ENCODE data around the gene ECM1.

ECM1 gene

GRCh38 chr1:150558761-150559655, 51.1 kb downstream of the ECM1 start:
- no peak overlapping the region for H4K8ac ChIP-seq (ENCODE audit: low read depth, low read length)
- no peak overlapping the region for H2BK120ac ChIP-seq (ENCODE audit: low read depth, low read length)
- H2BK15ac ChIP-seq (replicated peaks; ENCODE audit: low read depth), result no peak overlapping the region
- no CpG with 5 or more reads among the region's 28 CpGs for WGBS (ENCODE audit: extremely low coverage, insufficient coverage, low lambda C conversion rate)
- no peak overlapping the region for H2AK5ac ChIP-seq (ENCODE audit: low read length)
- no peak for DNase-seq
- peaks cover 1% of the 10 kb centered on the region for H3K79me2 ChIP-seq (ENCODE audit: control insufficient read depth, insufficient read depth, low read length)
- H2BK5ac ChIP-seq (ENCODE audit: low read length), result no peak overlapping the region
- no peak overlapping the region for H3K23ac ChIP-seq (ENCODE audit: low read length)
- H3K27ac ChIP-seq (ENCODE audit: low read depth, low read length), result no peak overlapping the region
- no peak overlapping the region for H3K56ac ChIP-seq (ENCODE audit: low read length)
- H3K79me1 ChIP-seq (ENCODE audit: low read length), result peaks cover 3% of the 10 kb centered on the region
- H3K18ac ChIP-seq (ENCODE audit: low read length), result no peak overlapping the region
- no peak overlapping the region for H4K5ac ChIP-seq (ENCODE audit: low read length)
- H3K4ac ChIP-seq (ENCODE audit: low read depth, low read length), result no peak overlapping the region
- no peaks in the 10 kb centered on the region for H3K36me3 ChIP-seq (ENCODE audit: control insufficient read depth, insufficient read depth, low read length)
- H3K9ac ChIP-seq (ENCODE audit: low read length), result no peak overlapping the region
- no peak overlapping the region for H3K4me2 ChIP-seq (ENCODE audit: low read length)
- no peaks in the 10 kb centered on the region for H3K27me3 ChIP-seq (ENCODE audit: insufficient read depth, low read length, poor library complexity)
- peaks cover 8% of the 10 kb centered on the region for H3K4me1 ChIP-seq (ENCODE audit: control insufficient read depth, low read depth, low read length)
- H3K4me3 ChIP-seq (ENCODE audit: low read length), result no peak overlapping the region

GRCh38 chr1:150559656-150560010, 51.7 kb downstream of the ECM1 start:
- Histone ChIP-seq H3K4me3 (ENCODE audit: low read length) (no peak overlapping the region), H3K27ac (ENCODE audit: low read depth, low read length) (no peak overlapping the region), H3K79me2 (ENCODE audit: control insufficient read depth, insufficient read depth, low read length) (peaks cover 2% of the 10 kb centered on the region), H4K8ac (ENCODE audit: low read depth, low read length) (no peak overlapping the region), H3K9ac (ENCODE audit: low read length) (no peak overlapping the region), H3K36me3 (ENCODE audit: control insufficient read depth, insufficient read depth, low read length) (no peaks in the 10 kb centered on the region), H3K79me1 (ENCODE audit: low read length) (peaks cover 3% of the 10 kb centered on the region), H2BK5ac (ENCODE audit: low read length) (no peak overlapping the region), H3K4me1 (ENCODE audit: control insufficient read depth, low read depth, low read length) (peaks cover 8% of the 10 kb centered on the region), H3K23ac (ENCODE audit: low read length) (no peak overlapping the region), H2BK120ac (ENCODE audit: low read depth, low read length) (no peak overlapping the region), H2BK15ac (replicated peaks; ENCODE audit: low read depth) (no peak overlapping the region), H3K4me2 (ENCODE audit: low read length) (no peak overlapping the region), H3K4ac (ENCODE audit: low read depth, low read length) (no peak overlapping the region), H3K56ac (ENCODE audit: low read length) (peak overlapping the region; percentile 17), H3K27me3 (ENCODE audit: insufficient read depth, low read length, poor library complexity) (no peaks in the 10 kb centered on the region), H3K18ac (ENCODE audit: low read length) (no peak overlapping the region), H4K5ac (ENCODE audit: low read length) (no peak overlapping the region), H2AK5ac (ENCODE audit: low read length) (no peak overlapping the region)
- no peak for DNase-seq
- WGBS (ENCODE audit: extremely low coverage, insufficient coverage, low lambda C conversion rate), result no CpG with 5 or more reads among the region's 10 CpGs

GRCh38 chr1:150560011-150560438, 52.1 kb downstream of the ECM1 start:
- Histone ChIP-seq H4K8ac (ENCODE audit: low read depth, low read length) (no peak overlapping the region), H2BK15ac (replicated peaks; ENCODE audit: low read depth) (no peak overlapping the region), H3K18ac (ENCODE audit: low read length) (no peak overlapping the region), H3K56ac (ENCODE audit: low read length) (no peak overlapping the region), H3K27ac (ENCODE audit: low read depth, low read length) (no peak overlapping the region), H3K4me1 (ENCODE audit: control insufficient read depth, low read depth, low read length) (peaks cover 8% of the 10 kb centered on the region), H2BK5ac (ENCODE audit: low read length) (no peak overlapping the region), H3K36me3 (ENCODE audit: control insufficient read depth, insufficient read depth, low read length) (no peaks in the 10 kb centered on the region), H3K9ac (ENCODE audit: low read length) (no peak overlapping the region), H3K4ac (ENCODE audit: low read depth, low read length) (no peak overlapping the region), H3K79me1 (ENCODE audit: low read length) (peaks cover 3% of the 10 kb centered on the region), H4K5ac (ENCODE audit: low read length) (no peak overlapping the region), H3K27me3 (ENCODE audit: insufficient read depth, low read length, poor library complexity) (no peaks in the 10 kb centered on the region), H3K4me3 (ENCODE audit: low read length) (no peak overlapping the region), H2AK5ac (ENCODE audit: low read length) (no peak overlapping the region), H3K23ac (ENCODE audit: low read length) (no peak overlapping the region), H3K4me2 (ENCODE audit: low read length) (no peak overlapping the region), H2BK120ac (ENCODE audit: low read depth, low read length) (no peak overlapping the region), H3K79me2 (ENCODE audit: control insufficient read depth, insufficient read depth, low read length) (peaks cover 2% of the 10 kb centered on the region)
- no CpG with 5 or more reads among the region's 9 CpGs for WGBS (ENCODE audit: extremely low coverage, insufficient coverage, low lambda C conversion rate)
- DNase-seq, result peak; percentile 82

GRCh38 chr1:150560576-150561253, 52.8 kb downstream of the ECM1 start:
- Histone ChIP-seq H3K4me1 (ENCODE audit: control insufficient read depth, low read depth, low read length) (peaks cover 8% of the 10 kb centered on the region), H3K27me3 (ENCODE audit: insufficient read depth, low read length, poor library complexity) (no peaks in the 10 kb centered on the region), H3K4me2 (ENCODE audit: low read length) (peak overlapping the region; percentile 98), H3K36me3 (ENCODE audit: control insufficient read depth, insufficient read depth, low read length) (no peaks in the 10 kb centered on the region), H3K23ac (ENCODE audit: low read length) (no peak overlapping the region), H2BK5ac (ENCODE audit: low read length) (peak overlapping the region; percentile 76), H3K79me1 (ENCODE audit: low read length) (peaks cover 3% of the 10 kb centered on the region), H2BK120ac (ENCODE audit: low read depth, low read length) (no peak overlapping the region), H4K5ac (ENCODE audit: low read length) (no peak overlapping the region), H2AK5ac (ENCODE audit: low read length) (no peak overlapping the region), H3K9ac (ENCODE audit: low read length) (peak overlapping the region; percentile 72), H3K56ac (ENCODE audit: low read length) (peak overlapping the region; percentile 86), H3K18ac (ENCODE audit: low read length) (peak overlapping the region; percentile 76), H2BK15ac (replicated peaks; ENCODE audit: low read depth) (no peak overlapping the region), H3K4ac (ENCODE audit: low read depth, low read length) (no peak overlapping the region), H4K8ac (ENCODE audit: low read depth, low read length) (no peak overlapping the region), H3K4me3 (ENCODE audit: low read length) (peak overlapping the region; percentile 68), H3K27ac (ENCODE audit: low read depth, low read length) (peak overlapping the region; percentile 92), H3K79me2 (ENCODE audit: control insufficient read depth, insufficient read depth, low read length) (peaks cover 3% of the 10 kb centered on the region)
- no CpG with 5 or more reads among the region's 17 CpGs for WGBS (ENCODE audit: extremely low coverage, insufficient coverage, low lambda C conversion rate)
- DNase-seq, result no peak

GRCh38 chr1:150561254-150561973, 53.5 kb downstream of the ECM1 start:
- peak; percentile 99 for DNase-seq
- Histone ChIP-seq H3K79me2 (ENCODE audit: control insufficient read depth, insufficient read depth, low read length) (peaks cover 5% of the 10 kb centered on the region), H3K4ac (ENCODE audit: low read depth, low read length) (peak overlapping the region; percentile 93), H2AK5ac (ENCODE audit: low read length) (no peak overlapping the region), H3K23ac (ENCODE audit: low read length) (no peak overlapping the region), H2BK5ac (ENCODE audit: low read length) (peak overlapping the region; percentile 76), H3K79me1 (ENCODE audit: low read length) (peaks cover 4% of the 10 kb centered on the region), H3K9ac (ENCODE audit: low read length) (peak overlapping the region; percentile 72), H3K4me1 (ENCODE audit: control insufficient read depth, low read depth, low read length) (peaks cover 8% of the 10 kb centered on the region), H2BK120ac (ENCODE audit: low read depth, low read length) (peak overlapping the region; percentile 33), H3K27me3 (ENCODE audit: insufficient read depth, low read length, poor library complexity) (no peaks in the 10 kb centered on the region), H3K36me3 (ENCODE audit: control insufficient read depth, insufficient read depth, low read length) (no peaks in the 10 kb centered on the region), H3K27ac (ENCODE audit: low read depth, low read length) (peak overlapping the region; percentile 92), H3K56ac (ENCODE audit: low read length) (peak overlapping the region; percentile 86), H2BK15ac (replicated peaks; ENCODE audit: low read depth) (no peak overlapping the region), H4K8ac (ENCODE audit: low read depth, low read length) (no peak overlapping the region), H3K4me3 (ENCODE audit: low read length) (peak overlapping the region; percentile 68), H4K5ac (ENCODE audit: low read length) (no peak overlapping the region), H3K4me2 (ENCODE audit: low read length) (peak overlapping the region; percentile 98), H3K18ac (ENCODE audit: low read length) (peak overlapping the region; percentile 76)
- WGBS (ENCODE audit: extremely low coverage, insufficient coverage, low lambda C conversion rate), result no CpG with 5 or more reads among the region's 32 CpGs

All from mesendoderm (in vitro differentiated cells).